ENCODE data around the gene RSPO1. TPM values are rescaled to one million over a fixed set of nuclear protein-coding genes. Genes with fewer than 3 reads are reported as not detected.

Gene RSPO1
- polyA plus RNA-seq, 1 donor from 2014 or later = not detected

GRCh38 chr1:37595440-37596181 is 39.1 kb downstream of the RSPO1 start, which contains the start of gene GNL2:
TSS of gene GNL2 (minus strand) at chr1:37595937. CDS start at chr1:37595822, 115 bp downstream.
- Histone ChIP-seq H3K4me3 (ENCODE audit: low read length) (peak within 1 kb of the TSS; percentile 76), H3K4me2 (ENCODE audit: low read length) (peak within 1 kb of the TSS; percentile 90), H3K36me3 (ENCODE audit: insufficient read depth, low read length) (no peaks in the 10 kb centered on the region), H3F3A (ENCODE audit: insufficient read depth, low read length, poor library complexity, severe bottlenecking) (no peaks in the 10 kb centered on the region), H3K9me2 (ENCODE audit: insufficient read depth, low read length) (no peaks in the 10 kb centered on the region), H4K20me1 (ENCODE audit: insufficient read depth) (no peaks in the 10 kb centered on the region), H3K27ac (ENCODE audit: low read length) (peak within 1 kb of the TSS; percentile 44), H3K27me3 (ENCODE audit: insufficient read depth, low read depth, low read length) (no peaks in the 10 kb centered on the region), H3K9ac (ENCODE audit: low read length) (peak within 1 kb of the TSS; percentile 62), H3K79me2 (replicated peaks; ENCODE audit: insufficient read depth, low read length) (peaks cover 25% of the 10 kb centered on the region), H3K9me3 (ENCODE audit: low read length) (no peaks in the 10 kb centered on the region), H2AFZ (ENCODE audit: low read depth, low read length) (peak within 1 kb of the TSS; percentile 93)
- TF ChIP-seq SMC3 (conservative IDR thresholded peaks at IDR 0.05; ENCODE audit: poor library complexity) = peak; percentile 55
- peak; percentile 92 for TF ChIP-seq POLR2AphosphoS5 (IDR thresholded peaks at IDR 0.05)
- TF ChIP-seq MXI1 (conservative IDR thresholded peaks at IDR 0.05; ENCODE audit: poor library complexity, severe bottlenecking) = peak; percentile 96
- peak; percentile 32 for TF ChIP-seq CTCF (IDR thresholded peaks at IDR 0.05; ENCODE audit: poor library complexity, severe bottlenecking)
- TF ChIP-seq TAF1 (IDR thresholded peaks at IDR 0.05; ENCODE audit: low read depth) = peak; percentile 65
- TF ChIP-seq EP300 (conservative IDR thresholded peaks at IDR 0.05; ENCODE audit: poor library complexity, severe bottlenecking) = peak; percentile 40
- TF ChIP-seq RAD21 (conservative IDR thresholded peaks at IDR 0.05) = peak; percentile 57
- no peak for TF ChIP-seq EZH2 (IDR thresholded peaks at IDR 0.05; ENCODE audit: borderline replicate concordance, insufficient read depth, low read length, poor library complexity, severe bottlenecking)
- TF ChIP-seq REST (IDR thresholded peaks at IDR 0.05; ENCODE audit: borderline replicate concordance) = peak; percentile 57

- Histone ChIP-seq H2AFZ (ENCODE audit: low read depth, low read length) (no peak overlapping the region), H4K20me1 (ENCODE audit: insufficient read depth) (no peaks in the 10 kb centered on the region), H3K4me3 (ENCODE audit: low read length) (peak overlapping the region; percentile 76), H3K9me2 (ENCODE audit: insufficient read depth, low read length) (no peaks in the 10 kb centered on the region), H3F3A (ENCODE audit: insufficient read depth, low read length, poor library complexity, severe bottlenecking) (no peaks in the 10 kb centered on the region), H3K27ac (ENCODE audit: low read length) (no peak overlapping the region), H3K27me3 (ENCODE audit: insufficient read depth, low read depth, low read length) (no peaks in the 10 kb centered on the region), H3K4me2 (ENCODE audit: low read length) (no peak overlapping the region), H3K36me3 (ENCODE audit: insufficient read depth, low read length) (no peaks in the 10 kb centered on the region), H3K9me3 (ENCODE audit: low read length) (no peaks in the 10 kb centered on the region), H3K9ac (ENCODE audit: low read length) (no peak overlapping the region), H3K79me2 (replicated peaks; ENCODE audit: insufficient read depth, low read length) (peaks cover 25% of the 10 kb centered on the region)
- TF ChIP-seq CTCF (IDR thresholded peaks at IDR 0.05; ENCODE audit: poor library complexity, severe bottlenecking) (no peak), EP300 (conservative IDR thresholded peaks at IDR 0.05; ENCODE audit: poor library complexity, severe bottlenecking) (no peak), RAD21 (conservative IDR thresholded peaks at IDR 0.05) (no peak), POLR2AphosphoS5 (IDR thresholded peaks at IDR 0.05) (no peak), EZH2 (IDR thresholded peaks at IDR 0.05; ENCODE audit: borderline replicate concordance, insufficient read depth, low read length, poor library complexity, severe bottlenecking) (no peak), TAF1 (IDR thresholded peaks at IDR 0.05; ENCODE audit: low read depth) (no peak), REST (IDR thresholded peaks at IDR 0.05; ENCODE audit: borderline replicate concordance) (no peak), SMC3 (conservative IDR thresholded peaks at IDR 0.05; ENCODE audit: poor library complexity) (no peak), MXI1 (conservative IDR thresholded peaks at IDR 0.05; ENCODE audit: poor library complexity, severe bottlenecking) (no peak)
Measured at GRCh38 chr1:37593726-37594125, 41.0 kb downstream of the RSPO1 start.

Measured in neural cell (in vitro differentiated cells).